HCT116 (cell line): ENCODE measurements around the gene SPACA9. TPM values are rescaled to one million over a fixed set of nuclear protein-coding genes. Genes with fewer than 3 reads are reported as not detected.

Experiments
- ATAC-seq: fragments of 200-7000 bp; cut with Tn5 transposase; 2 replicates; pipeline ENCODE4 v1.9.1; 2020; ENCODE audit warnings: mild to moderate bottlenecking, moderate library complexity
- BruUV-seq: library from RNA; stranded (reverse); fragments of 400-500 nt; replicated peaks from 2 replicates; lab custom pipeline; 2021; lab: Mats Ljungman, UMichigan
- CTCF ChIA-PET: fragments of 300-600 bp; sonication (Branson Sonifier 250); formaldehyde crosslinking; loops from one replicate; lab custom pipeline; 2021; ENCODE audit warnings: antibody characterized with exemption; lab: Charles Lee
- POLR2A ChIA-PET: fragments of 300-600, 350-600 bp; sonication (Branson Sonifier 250); formaldehyde crosslinking; loops from one replicate; lab custom pipeline; 2021; ENCODE audit warnings: antibody characterized with exemption; lab: Charles Lee
- RAD21 ChIA-PET, 2 experiments: fragments of 300-600 bp; sonication (Branson Sonifier 250); formaldehyde crosslinking; loops; one replicate each; lab custom pipeline; 2023; ENCODE audit warnings: low total read pairs in 2 of 2; ENCODE audit not compliant: uncharacterized antibody in 2 of 2, unreplicated experiment in 2 of 2, low non-redundant PET in 1 of 2; lab: Charles Lee
- DNase-seq: peaks from one replicate; pipeline ENCODE4 v3.0.0-alpha.2; 2010; ENCODE audit warnings: low read depth, low spot score
- H2AFZ ChIP-seq: fragments of 200-600 bp; shearing (Covaris generic), sonication (generic); 2 replicates; pipeline ENCODE4 v1.6.1; 2017; ENCODE audit warnings: low read depth, mixed run types, mixed read lengths, antibody characterized with exemption, low read length; ENCODE audit not compliant: poor library complexity, severe bottlenecking
- H3K27ac ChIP-seq: 2 replicates; pipeline ENCODE4 v1.5.1; 2012; ENCODE audit warnings: low read depth, low read length
- H3K27me3 ChIP-seq: fragments of 200-600 bp; sonication (generic); 2 replicates; pipeline ENCODE4 v1.6.1; 2016; ENCODE audit warnings: mixed run types, low read length, mixed read lengths; ENCODE audit not compliant: insufficient read depth
- H3K36me3 ChIP-seq, 2 experiments: fragments of 200-500 bp in 1 of 2; fragments of 200-600 bp in 1 of 2; sonication (Bioruptor generic) in 1 of 2; sonication (generic) in 1 of 2; 2 replicates each; pipeline versions ENCODE4 v1.5.1 to v1.6.1; 2014 to 2016; ENCODE audit warnings: low read length in 2 of 2, inconsistent platforms in 1 of 2, mixed read lengths in 1 of 2, mixed run types in 1 of 2; ENCODE audit not compliant: insufficient read depth in 2 of 2, control insufficient read depth in 1 of 2
- H3K4me1 ChIP-seq, 2 experiments: fragments of 200-600 bp in 1 of 2; sonication (generic) in 1 of 2; 2 replicates each; pipeline versions ENCODE4 v1.5.1 to v1.6.1; 2012 to 2017; ENCODE audit warnings: low read length in 2 of 2, inconsistent platforms in 1 of 2, mild to moderate bottlenecking in 1 of 2, mixed read lengths in 1 of 2, mixed run types in 1 of 2, moderate library complexity in 1 of 2; ENCODE audit not compliant: insufficient read depth in 2 of 2, control insufficient read depth in 1 of 2
- H3K4me2 ChIP-seq: fragments of 200-600 bp; sonication (generic); 2 replicates; pipeline ENCODE4 v1.6.1; 2017; ENCODE audit warnings: mixed run types, low read length, mixed read lengths
- H3K4me3 ChIP-seq, 2 experiments: fragments of 200-600 bp in 1 of 2; sonication (generic) in 1 of 2; replicated peaks in 1 of 2; 2 replicates each; pipeline ENCODE4 v1.5.1; 2011 to 2016; ENCODE audit warnings: low read length in 2 of 2, control low read depth in 1 of 2, low read depth in 1 of 2, mild to moderate bottlenecking in 1 of 2, mixed read lengths in 1 of 2, mixed run types in 1 of 2
- H3K79me2 ChIP-seq: fragments of 200-600 bp; sonication (generic); 2 replicates; pipeline ENCODE4 v1.6.1; 2017; ENCODE audit warnings: mild to moderate bottlenecking, mixed run types, low read length, moderate library complexity, mixed read lengths; ENCODE audit not compliant: insufficient read depth
- H3K9ac ChIP-seq: fragments of 200-600 bp; sonication (generic); 2 replicates; pipeline ENCODE4 v1.6.1; 2016; ENCODE audit warnings: low read length, mixed read lengths
- H3K9me2 ChIP-seq: fragments of 200-600 bp; sonication (generic), shearing (Covaris generic); 2 replicates; pipeline ENCODE4 v1.6.1; 2017; ENCODE audit warnings: mixed run types, mild to moderate bottlenecking, moderate library complexity; ENCODE audit not compliant: insufficient read depth
- H3K9me3 ChIP-seq, 2 experiments: fragments of 200-500 bp in 1 of 2; fragments of 200-600 bp in 1 of 2; sonication (Bioruptor generic) in 1 of 2; sonication (generic) in 1 of 2; 2 replicates each; pipeline ENCODE4 v1.6.1; 2014 to 2017; ENCODE audit warnings: low read length in 2 of 2, mixed read lengths in 2 of 2, inconsistent platforms in 1 of 2, low read depth in 1 of 2, mild to moderate bottlenecking in 1 of 2, mixed run types in 1 of 2, moderate library complexity in 1 of 2; ENCODE audit not compliant: control insufficient read depth in 1 of 2, insufficient read depth in 1 of 2
- H4K20me1 ChIP-seq: fragments of 200-600 bp; sonication (generic), shearing (Covaris generic); 2 replicates; pipeline ENCODE4 v1.6.1; 2017; ENCODE audit warnings: mixed run types, mild to moderate bottlenecking, moderate library complexity; ENCODE audit not compliant: insufficient read depth
- CEBPB ChIP-seq: IDR thresholded peaks from 2 replicates; pipeline ENCODE4 v1.6.1; 2012; ENCODE audit warnings: low read depth
- EZH2phosphoT487 ChIP-seq: fragments of 200-600 bp; IDR thresholded peaks from 2 replicates; pipeline ENCODE4 v1.6.1; 2018; ENCODE audit warnings: antibody characterized with exemption, borderline replicate concordance
- JUND ChIP-seq: IDR thresholded peaks from 2 replicates; pipeline ENCODE4 v1.6.1; 2012
- POLR2A ChIP-seq: IDR thresholded peaks from 2 replicates; pipeline ENCODE4 v1.7.0; 2011; ENCODE audit warnings: borderline replicate concordance; ENCODE audit not compliant: insufficient read depth, insufficient read length; ENCODE audit errors: extremely low read depth
- POLR2AphosphoS5 ChIP-seq: IDR thresholded peaks from 2 replicates; pipeline ENCODE4 v1.6.1; 2011; ENCODE audit warnings: mild to moderate bottlenecking, low read depth, low read length, moderate library complexity
- SIN3A ChIP-seq: IDR thresholded peaks from 2 replicates; pipeline ENCODE4 v1.6.1; 2012; ENCODE audit warnings: low read depth
- ZNF274 ChIP-seq: fragments of 200-500 bp; sonication (Bioruptor generic); IDR thresholded peaks from 2 replicates; pipeline ENCODE4 v1.6.1; 2014; ENCODE audit warnings: mild to moderate bottlenecking, low read depth, low read length, inconsistent platforms
- intact Hi-C: fragments of 100-400 bp; cut with micrococcal nuclease; formaldehyde crosslinking; loops from 2 replicates; pipeline ENCODE4 v1.10.0; 2022
- total RNA-seq: library from RNA; stranded (reverse); gene quantifications from one replicate; pipeline ENCODE4 v1.2.1, GENCODE V29; 2021; ENCODE audit not compliant: unreplicated experiment
- TF ChIP-seq, protein P1 (sequence below), 3 experiments: fragments of 200-600 bp in 1 of 3; sonication (generic) in 1 of 3; IDR thresholded peaks in 2 of 3; conservative IDR thresholded peaks in 1 of 3; 2 replicates each; pipeline ENCODE4 v1.5.1; 2012 to 2017; ENCODE audit warnings: low read depth in 2 of 3, low read length in 2 of 3, antibody characterized with exemption in 1 of 3, borderline replicate concordance in 1 of 3, control low read depth in 1 of 3, mild to moderate bottlenecking in 1 of 3, mixed read lengths in 1 of 3, mixed run types in 1 of 3, moderate library complexity in 1 of 3; ENCODE audit not compliant: insufficient read depth in 1 of 3
- TF ChIP-seq, protein P2 (sequence below): IDR thresholded peaks from 2 replicates; pipeline ENCODE4 v1.6.1; 2012

Gene SPACA9
- total RNA-seq, 1 experiment from 2014 or later = 8.0 TPM

- Histone ChIP-seq H3K79me2 (no peaks in the 10 kb centered on the region), H3K9me3 (no peaks in the 10 kb centered on the region), H3K4me3 (no peak overlapping the region), H4K20me1 (no peaks in the 10 kb centered on the region), H3K9me2 (no peaks in the 10 kb centered on the region), H3K9ac (no peak overlapping the region), H3K36me3 (peaks cover 3 to 9% of the 10 kb centered on the region in 2 experiments; a peak in 1 of 4 replicates), H3K27ac (no peak overlapping the region), H3K4me1 (no peaks in the 10 kb centered on the region), H3K27me3 (no peaks in the 10 kb centered on the region), H3K4me2 (no peak overlapping the region), H2AFZ (no peak overlapping the region)
- RAD21 ChIA-PET = no interaction called here
- no peak for DNase-seq
- POLR2A ChIA-PET = no interaction called here
- intact Hi-C loops = no loop called here
- TF ChIP-seq EZH2phosphoT487 (no peak), POLR2AphosphoS5 (no peak), POLR2A (no peak), CEBPB (no peak), SIN3A (no peak), JUND (no peak), ZNF274 (no peak)
- TF ChIP-seq, protein P1, sequence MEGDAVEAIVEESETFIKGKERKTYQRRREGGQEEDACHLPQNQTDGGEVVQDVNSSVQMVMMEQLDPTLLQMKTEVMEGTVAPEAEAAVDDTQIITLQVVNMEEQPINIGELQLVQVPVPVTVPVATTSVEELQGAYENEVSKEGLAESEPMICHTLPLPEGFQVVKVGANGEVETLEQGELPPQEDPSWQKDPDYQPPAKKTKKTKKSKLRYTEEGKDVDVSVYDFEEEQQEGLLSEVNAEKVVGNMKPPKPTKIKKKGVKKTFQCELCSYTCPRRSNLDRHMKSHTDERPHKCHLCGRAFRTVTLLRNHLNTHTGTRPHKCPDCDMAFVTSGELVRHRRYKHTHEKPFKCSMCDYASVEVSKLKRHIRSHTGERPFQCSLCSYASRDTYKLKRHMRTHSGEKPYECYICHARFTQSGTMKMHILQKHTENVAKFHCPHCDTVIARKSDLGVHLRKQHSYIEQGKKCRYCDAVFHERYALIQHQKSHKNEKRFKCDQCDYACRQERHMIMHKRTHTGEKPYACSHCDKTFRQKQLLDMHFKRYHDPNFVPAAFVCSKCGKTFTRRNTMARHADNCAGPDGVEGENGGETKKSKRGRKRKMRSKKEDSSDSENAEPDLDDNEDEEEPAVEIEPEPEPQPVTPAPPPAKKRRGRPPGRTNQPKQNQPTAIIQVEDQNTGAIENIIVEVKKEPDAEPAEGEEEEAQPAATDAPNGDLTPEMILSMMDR (IDR thresholded peaks at IDR 0.05 in 2 of 3, conservative IDR thresholded peaks at IDR 0.05 in 1 of 3; ENCODE audit: borderline replicate concordance in 1 of 3, insufficient read depth in 1 of 3, low read depth in 2 of 3, low read length in 2 of 3) = no peak
- TF ChIP-seq, protein P2, sequence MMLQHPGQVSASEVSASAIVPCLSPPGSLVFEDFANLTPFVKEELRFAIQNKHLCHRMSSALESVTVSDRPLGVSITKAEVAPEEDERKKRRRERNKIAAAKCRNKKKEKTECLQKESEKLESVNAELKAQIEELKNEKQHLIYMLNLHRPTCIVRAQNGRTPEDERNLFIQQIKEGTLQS = no peak
- BruUV-seq = no TSS peak
- no peak for ATAC-seq
- CTCF ChIA-PET = no interaction called here
Observed at GRCh38 chr9:132903574-132904492, 25.1 kb downstream of the SPACA9 start.
